SK-N-MC (cell line): ENCODE measurements around the gene FOXR1.

ENCODE experiments used
- EZH2 ChIP-seq: fragments of 200-600 bp; sonication (generic); IDR thresholded peaks from one replicate; pipeline ENCODE4 v1.6.1; 2017; ENCODE audit warnings: antibody characterized with exemption
- POLR2AphosphoS5 ChIP-seq: IDR thresholded peaks from 2 replicates; pipeline ENCODE4 v1.6.1; 2012; ENCODE audit warnings: mild to moderate bottlenecking, low read depth, low read length, borderline replicate concordance

- no peak for TF ChIP-seq EZH2
- TF ChIP-seq POLR2AphosphoS5: no peak
Observed at GRCh38 chr11:119026970-119027369, 55.4 kb downstream of the FOXR1 start.
